HG02642 (cell line): Measurements from ENCODE around the gene LTC4S.
"Not testable (repeated sequence)": the region's sequence is repeated elsewhere in the genome, so short reads cannot be mapped to it uniquely, and the experiment has no call there.

ENCODE experiments used
- ATAC-seq: cut with Tn5 transposase; IDR thresholded peaks from one replicate; pipeline ENCODE4 v1.9.1; 2021; ENCODE audit warnings: mild to moderate bottlenecking; ENCODE audit not compliant: unreplicated experiment, poor library complexity

LTC4S gene, protein sequence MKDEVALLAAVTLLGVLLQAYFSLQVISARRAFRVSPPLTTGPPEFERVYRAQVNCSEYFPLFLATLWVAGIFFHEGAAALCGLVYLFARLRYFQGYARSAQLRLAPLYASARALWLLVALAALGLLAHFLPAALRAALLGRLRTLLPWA

DNA sequence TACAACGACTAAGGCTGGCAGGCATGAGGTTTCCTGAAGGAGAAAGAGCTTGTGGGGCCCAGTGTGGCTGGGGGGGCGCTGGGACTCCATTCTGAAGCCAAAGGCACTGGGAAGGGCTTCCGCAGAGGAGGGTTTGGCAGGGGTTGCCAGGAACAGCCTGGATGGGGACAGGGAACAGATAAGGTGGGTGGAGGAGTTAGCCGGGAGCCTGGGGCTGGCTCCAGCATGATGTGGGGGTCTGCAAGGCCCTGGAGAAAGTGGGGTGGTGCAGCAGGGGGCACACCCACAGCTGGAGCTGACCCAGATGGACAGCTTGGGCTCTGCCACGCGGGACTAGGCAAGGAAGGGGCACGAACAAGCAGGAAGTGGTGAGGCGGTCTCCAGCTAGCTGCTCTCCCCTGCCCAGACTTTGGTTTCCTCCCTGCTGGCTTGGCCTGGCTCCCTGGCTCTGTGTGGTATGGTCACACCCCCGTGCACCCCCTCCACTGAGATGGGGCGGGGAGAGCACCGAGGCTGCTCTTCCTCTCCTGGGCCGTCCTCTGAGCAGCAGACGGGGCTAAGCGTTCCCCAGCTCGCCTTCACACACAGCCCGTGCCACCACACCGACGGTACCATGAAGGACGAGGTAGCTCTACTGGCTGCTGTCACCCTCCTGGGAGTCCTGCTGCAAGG, at the start of gene LTC4S:
LTC4S (plus strand) TSS at position 519 of the 672 bp plus-strand sequence; CDS start at position 614, 95 bp downstream.
- ATAC-seq = no peak

DNA sequence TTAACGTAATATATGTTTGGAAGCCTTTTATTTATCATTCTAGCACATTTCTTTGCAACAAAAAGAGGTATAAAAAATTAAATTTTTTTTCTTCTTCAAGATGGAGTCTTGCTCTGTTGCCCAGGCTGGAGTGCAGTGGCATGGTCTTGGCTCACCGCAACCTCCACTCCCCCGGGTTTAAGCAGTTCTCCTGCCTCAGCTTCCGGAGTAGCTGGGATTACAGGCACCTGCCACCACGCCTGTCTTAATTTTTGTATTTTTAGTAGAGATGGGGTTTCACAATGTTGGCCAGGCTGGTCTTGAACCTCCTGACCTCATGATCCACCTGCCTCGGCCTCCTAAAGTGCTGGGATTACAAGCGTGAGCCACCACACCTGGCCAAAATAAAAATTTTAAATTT, 49.7 kb upstream of the LTC4S start:
- ATAC-seq = not testable (repeated sequence)

DNA sequence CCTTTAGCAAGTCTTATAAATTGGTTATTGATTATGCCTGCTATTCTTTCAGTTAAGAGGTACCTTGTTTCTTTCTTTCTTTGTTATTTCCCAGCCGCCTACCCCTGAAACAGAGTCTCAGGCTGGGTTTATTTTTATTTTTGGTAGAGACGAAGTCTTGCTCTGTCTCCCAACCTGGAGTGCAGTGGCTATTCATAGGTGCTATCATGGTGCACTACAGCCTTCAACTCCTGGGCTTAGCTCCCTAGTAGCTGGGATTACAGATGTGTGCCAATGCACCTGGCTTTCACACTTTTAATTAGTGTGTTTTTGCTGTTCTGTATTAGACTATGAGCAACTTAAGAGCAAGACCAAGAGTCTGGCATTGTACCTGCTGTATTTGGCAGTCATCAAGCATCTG, 46.9 kb upstream of the LTC4S start:
- no peak for ATAC-seq

DNA sequence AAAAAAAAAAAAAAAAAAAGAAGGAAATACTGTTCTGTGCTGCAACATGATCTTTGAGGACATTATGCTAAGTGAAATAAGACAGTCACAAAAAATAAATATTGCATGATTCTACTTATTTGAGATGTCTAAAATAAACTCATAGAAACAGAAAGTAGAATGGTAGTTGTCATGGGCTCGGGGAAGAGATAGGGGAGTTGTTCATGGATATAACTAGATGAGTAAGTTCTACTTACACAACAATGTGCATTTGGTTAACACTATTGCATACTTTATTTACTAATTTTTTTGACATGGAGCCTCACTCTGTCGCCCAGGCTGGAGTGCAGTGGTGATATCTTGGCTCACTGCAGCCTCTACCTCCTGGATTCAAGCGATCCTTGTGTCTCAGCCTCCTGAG, 46.0 kb upstream of the LTC4S start:
- no peak for ATAC-seq

DNA sequence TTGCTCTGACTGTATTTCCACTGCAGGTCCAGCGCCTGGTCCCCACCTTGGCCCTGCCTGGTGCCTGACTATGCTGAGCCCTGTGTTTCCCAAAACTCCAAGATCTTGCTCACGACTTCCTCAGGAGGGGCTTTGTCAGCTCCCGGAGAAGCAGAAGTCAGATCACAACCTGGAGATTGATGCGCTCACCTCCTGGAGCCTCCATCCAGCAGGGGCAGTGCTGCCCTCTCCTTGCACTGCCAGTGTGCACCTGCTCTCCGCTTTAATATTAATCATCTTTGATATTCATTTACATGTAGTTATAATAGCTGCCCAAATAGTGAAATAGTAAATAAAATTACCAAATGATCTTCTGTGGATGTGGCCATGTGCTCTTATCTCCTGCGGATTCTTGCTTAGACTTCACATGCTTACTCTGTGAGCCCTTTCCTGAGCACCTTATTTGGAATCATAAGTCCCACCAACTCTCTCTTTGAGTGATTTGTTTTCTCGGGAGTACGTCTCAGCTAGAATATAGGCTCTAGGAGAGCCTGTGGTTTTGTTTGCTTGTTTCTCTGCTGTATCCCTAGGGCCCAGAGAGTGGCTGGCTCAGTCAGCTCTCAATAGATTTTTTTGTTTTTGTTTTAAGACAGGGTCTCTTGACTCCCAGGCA, 43.8 kb upstream of the LTC4S start:
- ATAC-seq = no peak

DNA sequence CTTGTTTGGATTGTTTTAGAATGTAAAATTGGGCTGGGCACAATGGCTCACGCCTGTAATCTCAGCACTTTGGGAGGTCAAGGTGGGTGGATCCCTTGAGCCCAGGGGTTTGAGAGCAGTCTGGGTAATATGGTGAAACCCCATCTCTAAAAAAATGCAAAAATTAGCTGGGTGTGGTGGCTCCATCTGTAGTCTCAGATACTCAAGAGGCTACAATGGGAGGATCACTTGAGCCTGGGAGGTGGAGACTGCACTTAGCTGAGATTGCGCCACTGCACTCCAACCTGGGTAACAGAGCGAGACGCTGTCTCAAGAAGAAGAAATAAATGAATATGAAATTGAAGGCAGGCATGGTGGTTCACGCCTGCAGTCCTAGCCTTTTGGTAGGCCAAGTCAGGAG, 39.8 kb upstream of the LTC4S start:
- ATAC-seq = no peak

DNA sequence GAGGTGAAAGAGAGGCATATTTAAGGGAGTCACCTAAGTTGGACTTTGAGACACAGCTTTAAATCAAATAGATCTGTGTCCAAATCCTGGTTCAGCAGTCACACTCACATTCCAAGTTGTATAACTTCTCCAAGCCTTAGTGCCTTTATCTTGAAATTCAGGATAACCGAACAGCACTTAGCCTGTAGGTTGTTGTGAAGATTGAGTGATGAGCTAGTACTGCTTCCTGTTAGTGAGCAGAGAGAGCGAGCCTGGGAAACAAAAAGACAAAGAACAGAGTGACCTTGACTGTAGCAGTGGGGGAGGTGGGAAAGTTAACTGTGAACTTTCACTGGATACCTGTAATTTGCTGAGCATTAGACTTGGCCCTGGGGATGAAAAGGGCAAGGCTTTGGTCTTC, 38.8 kb upstream of the LTC4S start:
- no peak for ATAC-seq

DNA sequence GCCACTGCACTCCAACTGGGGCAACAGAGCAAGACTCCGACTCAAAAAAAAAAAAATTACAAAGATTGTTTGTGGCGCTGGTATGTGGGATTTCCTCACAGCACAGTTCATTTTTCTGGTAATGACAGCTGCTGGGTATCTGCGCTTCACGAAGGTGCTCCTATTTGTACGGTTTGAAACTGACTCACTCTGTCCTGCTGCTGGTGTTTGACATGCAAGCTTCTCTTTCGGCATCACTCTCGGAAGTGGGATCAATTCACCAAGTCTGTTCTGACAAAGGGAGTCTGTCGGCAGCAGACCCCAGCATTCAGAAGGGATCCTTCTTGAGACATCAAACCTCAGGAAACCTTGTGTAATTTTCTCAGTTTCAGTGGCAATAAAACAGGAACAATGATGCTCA, 34.8 kb upstream of the LTC4S start:
- no peak for ATAC-seq

DNA sequence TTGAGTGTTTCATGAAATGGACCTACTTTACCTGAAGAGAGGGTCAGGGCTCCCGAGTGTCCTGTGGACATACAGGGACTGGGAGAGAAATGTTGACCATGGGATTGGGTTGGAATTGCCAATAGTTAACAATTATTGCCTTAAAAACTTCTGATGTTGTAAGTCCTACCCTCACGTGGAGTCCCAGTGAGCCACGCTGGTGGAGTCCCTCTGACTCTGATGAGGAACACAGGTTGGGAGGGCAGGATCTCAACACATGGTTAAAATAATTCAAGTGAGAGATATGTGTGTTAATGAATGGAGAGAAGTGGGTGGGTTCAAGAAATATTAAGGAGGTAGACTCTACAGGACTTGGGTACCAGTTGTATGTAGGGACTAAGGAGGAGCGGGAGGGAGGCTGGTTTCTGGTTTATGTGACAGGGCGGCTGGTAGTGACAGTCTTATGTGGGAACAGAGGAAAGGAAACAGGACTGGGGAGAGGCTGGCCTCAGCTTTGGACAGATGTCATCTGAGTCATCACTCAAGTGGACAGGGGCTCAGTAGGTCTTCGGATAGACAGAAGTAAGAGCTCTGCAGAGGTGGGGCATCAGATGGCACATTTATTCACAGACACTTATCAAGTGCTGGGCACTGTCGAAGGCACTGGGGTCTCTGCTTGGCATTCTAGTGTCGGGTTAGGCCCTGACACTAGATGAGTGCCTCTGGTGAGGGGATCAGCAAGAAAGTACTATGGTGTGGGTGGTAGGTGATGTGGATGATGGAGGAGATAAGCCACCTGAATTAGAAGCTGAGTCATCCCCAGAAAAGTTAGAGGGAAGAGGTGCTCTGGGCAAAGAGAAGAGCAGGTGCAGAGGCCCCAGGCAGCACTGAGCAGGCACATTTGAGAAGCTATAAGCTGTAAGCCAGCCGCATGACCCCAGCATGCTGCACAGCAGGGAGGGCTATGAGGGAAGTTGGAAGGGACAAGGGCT, 33.9 kb upstream of the LTC4S start:
- no peak for ATAC-seq

DNA sequence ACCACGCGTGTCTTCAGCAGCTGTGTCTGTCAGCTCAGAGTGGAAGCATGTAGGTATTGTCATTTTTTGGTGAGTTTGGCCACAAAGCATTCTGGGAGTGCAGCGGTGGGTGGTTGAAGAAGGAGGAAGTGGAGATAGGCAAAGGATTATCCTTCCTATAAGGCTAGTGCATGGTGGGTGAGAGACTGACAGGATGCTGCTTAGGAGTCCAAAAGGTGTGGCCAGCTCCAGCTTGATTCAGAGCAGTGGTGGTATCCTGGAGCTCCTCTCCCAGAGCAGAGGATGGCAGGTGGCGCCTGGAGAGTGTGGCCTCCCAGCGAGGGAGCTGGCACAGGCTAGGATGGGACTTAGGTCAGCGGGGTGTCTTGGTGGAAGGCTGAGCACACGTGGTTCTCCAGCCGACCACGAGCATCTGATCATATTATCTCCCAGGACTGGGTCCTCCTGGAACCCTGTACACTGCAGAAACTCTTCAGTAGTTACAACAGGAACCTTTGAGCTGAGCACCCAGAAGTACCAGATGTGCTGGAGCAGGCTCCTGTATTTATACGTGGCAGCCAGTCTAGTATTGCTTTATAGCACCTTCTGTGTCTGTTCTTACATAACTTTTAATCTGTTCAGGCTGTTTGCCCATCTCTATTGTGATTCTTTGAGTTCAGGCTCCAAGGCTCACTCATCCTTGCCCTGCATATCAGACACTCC, 31.6 kb upstream of the LTC4S start:
- ATAC-seq = no peak

DNA sequence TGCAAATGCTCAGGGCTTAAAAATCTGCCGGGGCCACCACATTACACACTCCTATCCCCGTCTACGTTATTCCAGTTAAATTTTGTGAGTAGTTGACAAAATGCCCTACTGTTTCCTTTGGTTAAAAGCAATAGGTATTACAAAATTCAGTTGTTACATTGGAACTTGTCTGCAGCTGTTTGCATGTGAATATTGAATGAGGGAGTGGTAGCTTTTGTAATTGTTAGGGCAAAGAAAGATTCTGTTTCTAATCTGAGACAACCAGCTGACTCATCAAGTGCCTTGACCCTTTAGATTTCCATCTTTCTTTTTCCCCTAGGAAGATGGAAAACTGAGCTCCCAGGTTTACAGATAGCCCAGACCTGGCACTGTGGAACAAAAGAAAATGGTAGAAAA, 31.0 kb upstream of the LTC4S start:
- ATAC-seq = no peak

DNA sequence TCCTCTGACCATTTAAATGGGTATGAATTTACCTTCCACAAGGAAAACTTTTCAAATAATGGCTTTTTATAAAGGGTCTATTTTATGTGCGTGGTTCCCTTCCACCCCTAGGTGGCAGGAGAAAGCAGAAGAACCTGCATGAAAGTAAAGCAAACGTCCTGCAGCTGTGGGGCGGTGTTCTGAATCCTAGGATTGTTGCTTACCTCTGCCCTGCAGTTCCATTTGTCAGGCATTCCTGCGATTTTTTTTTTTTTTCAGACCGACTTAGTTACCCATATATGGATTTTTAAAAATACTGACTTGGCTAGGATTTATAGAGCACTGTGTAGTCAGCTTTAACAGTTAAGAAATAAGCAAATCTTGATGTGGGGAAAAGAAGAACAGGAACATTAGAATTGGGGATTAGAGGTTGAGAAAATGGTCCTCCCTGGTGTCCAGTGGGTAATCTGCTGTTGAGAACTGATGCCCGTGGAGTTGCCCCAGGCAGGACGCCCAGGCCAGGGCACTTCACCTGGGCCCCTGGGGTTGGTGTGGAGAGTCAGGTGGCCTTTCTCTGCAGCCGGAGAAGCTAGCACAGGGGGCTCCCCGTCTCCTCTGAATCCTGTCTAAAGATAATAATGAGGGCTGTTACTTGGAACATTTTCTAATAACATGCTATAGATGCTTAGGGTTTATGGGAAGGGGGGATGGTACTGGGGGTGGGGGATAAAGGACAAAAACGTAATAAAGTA, 30.4 kb upstream of the LTC4S start:
- ATAC-seq = no peak

DNA sequence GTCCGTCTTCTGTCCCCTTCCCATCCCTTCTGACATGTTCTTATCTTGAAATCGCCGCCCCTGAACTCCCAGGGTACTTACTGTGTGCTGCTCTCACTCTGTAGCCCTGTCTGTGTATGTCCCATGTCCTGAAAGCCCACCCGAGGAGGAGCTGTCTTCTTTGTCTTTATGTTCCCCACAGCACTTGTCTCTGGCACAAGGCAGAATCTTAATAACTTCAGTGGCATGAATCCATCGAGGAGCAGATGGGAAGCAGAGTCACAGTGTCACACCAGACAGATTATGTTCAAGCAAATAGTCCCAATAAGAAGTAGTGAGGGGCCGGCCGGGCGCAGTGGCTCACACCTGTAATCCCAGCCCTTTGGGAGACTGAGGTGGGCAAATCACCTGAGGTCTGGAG, 29.7 kb upstream of the LTC4S start:
- no peak for ATAC-seq

DNA sequence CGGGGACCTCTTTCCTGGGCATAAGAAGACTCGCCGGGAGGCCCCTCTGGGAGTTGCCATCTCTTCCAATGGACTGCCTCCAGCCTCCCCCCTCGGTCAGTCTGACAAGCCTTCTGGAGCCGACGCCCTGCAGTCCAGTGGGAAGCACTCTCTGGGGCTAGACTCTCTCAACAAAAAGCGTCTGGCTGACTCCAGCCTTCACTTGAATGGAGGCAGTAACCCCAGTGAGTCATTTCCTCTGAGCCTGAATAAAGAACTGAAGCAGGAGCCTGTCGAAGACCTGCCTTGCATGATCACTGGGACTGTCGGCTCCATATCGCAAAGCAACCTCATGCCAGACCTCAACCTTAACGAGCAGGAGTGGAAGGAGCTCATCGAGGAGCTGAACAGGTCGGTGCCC, 28.4 kb upstream of the LTC4S start:
- ATAC-seq = no peak

DNA sequence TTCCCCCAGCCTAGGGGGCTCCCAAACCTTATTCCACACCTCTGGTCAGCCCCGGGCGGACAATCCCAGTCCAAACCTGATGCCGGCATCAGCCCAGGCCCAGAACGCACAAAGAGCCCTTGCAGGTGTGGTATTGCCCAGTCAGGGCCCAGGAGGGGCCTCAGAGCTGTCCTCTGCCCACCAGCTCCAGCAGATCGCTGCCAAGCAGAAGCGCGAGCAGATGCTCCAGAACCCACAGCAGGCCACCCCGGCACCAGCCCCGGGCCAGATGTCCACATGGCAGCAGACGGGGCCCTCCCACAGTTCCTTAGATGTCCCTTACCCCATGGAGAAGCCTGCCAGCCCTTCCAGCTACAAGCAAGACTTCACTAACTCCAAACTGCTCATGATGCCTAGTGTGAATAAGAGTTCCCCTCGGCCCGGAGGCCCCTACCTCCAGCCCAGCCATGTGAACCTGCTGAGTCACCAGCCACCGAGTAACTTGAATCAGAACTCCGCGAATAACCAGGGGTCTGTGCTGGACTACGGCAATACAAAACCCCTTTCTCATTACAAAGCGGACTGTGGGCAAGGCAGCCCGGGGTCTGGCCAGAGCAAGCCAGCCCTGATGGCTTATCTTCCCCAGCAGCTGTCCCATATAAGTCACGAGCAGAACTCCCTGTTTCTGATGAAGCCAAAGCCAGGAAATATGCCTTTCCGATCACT, 27.6 kb upstream of the LTC4S start:
- ATAC-seq = no peak

DNA sequence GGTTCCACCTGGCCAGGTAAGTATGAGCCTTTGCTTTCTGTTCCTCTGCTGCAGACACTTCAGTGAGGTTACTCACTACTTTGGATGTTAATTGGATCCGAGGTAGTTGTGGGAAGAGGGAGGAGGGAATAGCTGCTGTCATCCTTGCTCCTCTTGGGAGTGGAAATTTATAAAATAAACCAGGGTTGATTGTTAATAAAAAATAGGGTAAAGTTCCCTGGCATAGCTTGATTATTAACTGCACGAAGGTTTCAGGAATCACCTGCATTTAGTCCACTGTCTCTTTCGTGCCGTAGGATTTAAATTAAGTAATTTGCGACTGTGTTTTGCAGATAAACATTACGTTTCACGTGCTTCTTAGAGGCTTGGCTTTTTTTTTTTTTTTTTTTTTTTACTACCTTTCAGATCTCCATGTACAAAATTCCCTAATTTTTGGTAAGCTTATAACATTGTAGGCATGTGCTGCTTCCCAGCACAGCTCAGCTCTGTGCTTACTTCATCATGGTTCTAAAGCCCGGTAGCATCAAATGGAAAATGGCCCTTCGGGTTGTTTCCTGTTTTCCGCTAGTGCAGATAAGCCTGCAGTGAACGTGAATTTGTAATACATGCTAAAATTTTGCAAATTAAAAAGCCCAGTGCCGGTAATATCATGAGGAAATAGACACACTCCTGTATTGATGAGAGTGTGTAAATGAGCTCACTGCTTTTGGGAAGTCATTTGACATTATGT, 26.9 kb upstream of the LTC4S start:
- no peak for ATAC-seq

DNA sequence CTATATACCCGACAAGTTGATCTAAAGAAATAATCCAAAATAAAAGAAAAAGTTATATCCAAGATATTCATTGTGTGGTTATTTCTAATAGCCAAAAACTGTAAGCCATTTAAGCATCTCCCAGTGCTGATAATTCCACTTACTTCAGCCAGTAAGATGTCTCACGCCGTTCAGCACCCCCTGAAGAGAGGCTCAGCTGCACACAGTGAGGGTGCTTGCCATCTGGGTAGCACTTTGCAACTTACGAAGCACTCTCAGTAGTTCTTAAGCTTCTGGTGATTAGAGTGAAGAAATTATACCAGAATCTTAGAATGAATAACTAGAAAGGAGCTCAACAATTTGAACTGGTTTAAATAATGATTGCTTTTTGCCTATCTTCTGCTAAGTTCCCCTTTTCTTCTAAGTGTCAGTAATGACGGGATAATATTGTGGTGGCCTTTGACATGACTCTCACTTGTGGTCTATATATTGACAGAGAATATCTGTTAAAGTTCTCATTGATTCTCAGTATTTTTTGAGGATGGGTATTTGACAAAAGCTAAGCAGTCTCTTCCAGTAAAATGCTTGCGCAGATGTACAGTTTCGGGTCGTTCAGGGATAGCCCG, 26.2 kb upstream of the LTC4S start:
- no peak for ATAC-seq
